Activated CD4-positive, alpha-beta T cell treated with anti-CD3 and anti-CD28 coated beads, Interleukin-2, amount 50 U/mL, for 1 hour (primary cell): Measurements from ENCODE around the gene EXOC6B.

ENCODE experiments used
- DNase-seq: peaks from one replicate; pipeline ENCODE4 v3.0.0-alpha.2; 2020

The EXOC6B gene

DNA sequence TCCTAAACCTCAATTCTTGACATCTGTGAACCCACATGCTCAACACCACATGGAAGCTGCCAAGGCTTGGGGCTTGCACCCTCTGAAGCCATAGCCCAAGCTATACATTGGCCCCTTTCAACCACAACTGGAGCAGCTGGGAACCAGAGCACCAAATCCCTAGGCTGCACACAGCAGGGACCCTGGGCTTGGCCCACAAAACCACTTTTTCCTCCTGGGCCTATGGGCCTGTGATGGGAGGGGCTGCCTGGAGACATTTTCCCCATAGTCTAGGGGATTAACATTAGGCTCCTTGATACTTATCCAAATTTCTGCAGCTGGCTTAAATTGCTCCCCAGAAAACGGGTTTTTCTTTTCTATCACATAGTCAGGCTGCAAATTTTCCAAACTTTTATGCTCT is 40.3 kb downstream of the EXOC6B start:
- DNase-seq, result no peak

GRCh38 chr2:72782520-72782919 is 43.3 kb downstream of the EXOC6B start:
- no peak for DNase-seq

- DNase-seq, result no peak
Measured at GRCh38 chr2:72781480-72781879, 44.4 kb downstream of the EXOC6B start.

GRCh38 chr2:72780477-72780876 is 45.4 kb downstream of the EXOC6B start:
- no peak for DNase-seq

DNA sequence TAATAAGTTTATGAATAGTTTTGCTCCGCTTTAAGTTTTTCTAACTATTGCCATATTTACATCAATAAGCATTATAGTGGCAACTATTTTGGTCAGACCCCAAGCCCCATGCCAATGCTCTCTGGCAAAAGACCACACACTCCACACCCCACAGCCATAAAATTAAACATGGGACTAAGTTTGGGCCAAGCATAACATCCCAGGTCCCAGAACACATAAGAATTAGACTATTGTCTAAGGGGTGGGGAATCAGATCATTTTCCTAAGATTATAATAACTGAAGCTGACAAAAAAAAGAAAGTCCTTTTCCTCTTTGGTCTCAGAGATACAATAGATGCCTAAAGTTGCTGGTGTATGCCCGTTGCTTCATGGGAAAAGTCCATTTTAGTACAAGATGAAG is 46.3 kb downstream of the EXOC6B start:
- no peak for DNase-seq

DNA sequence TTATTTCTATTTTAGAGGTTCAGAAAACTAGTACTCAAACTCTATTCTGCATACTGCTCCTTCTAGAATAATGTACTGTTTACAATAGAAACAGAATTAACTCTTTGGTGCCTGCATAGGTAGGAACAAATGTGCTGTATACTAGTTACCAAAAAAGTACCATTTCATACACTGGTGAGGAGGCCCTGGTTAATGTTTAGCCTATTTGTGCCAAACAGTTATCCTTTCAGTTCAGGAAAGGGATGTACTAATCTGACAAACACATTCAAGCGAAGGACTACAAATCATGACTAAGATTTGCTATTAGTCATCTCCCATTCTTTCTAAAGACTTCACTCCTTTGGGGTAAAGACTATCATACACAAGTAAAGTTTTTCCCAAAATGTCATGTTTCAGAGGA is 47.4 kb downstream of the EXOC6B start:
- DNase-seq, result no peak

DNA sequence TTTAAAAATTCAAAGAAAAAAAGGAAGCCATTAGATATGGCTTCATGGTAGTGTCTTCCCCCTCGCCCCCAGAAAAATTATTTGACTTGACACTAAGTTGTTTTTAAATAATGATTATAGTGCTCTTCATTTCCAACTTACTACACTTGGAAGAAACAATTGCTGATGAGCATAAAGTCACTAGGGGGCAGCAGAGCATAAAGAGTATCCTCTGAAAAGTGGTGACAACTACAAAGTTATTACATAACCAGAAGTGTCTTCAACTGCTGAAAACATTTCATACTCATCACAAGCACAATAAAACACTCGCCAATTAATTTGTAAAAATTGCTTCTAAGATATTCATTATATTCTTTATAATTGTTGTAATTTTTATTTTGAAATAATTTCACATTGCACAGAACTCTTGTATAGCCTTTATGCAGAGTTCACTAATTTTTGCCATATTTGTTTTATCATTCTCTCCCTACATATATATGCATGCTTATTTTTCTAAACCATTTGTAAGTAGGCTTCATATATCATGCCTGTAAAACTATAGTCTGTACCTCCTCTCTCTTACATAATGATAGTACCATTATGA is 54.9 kb downstream of the EXOC6B start:
- DNase-seq, result peak; percentile 41

DNA sequence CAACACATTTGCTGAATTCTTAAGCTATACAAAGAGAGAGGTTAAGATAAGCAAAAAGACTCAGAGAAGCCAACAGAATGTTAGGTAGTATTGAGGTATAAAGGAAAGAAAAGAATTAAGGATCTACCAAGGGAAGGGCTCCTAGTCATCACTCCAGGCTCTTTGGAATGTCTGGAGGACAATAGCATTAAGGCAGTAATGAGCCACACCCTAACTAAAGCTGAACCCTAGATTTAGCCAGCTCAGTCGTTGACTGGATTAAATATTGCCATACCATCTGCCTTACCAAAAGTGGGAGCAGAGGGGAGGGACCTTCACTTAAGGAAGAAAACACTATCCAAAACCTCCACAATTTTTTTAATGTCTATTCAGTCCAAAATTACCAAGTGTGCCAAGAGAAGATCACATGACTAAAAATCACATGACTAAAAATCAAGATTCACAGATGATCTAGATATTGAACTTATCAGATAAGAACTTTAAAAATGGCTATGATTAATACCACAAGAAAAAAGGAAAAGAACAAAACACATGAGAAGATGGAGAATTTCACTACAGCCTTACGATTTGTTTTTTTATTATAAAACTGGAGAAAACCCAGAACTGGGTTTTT is 59.7 kb downstream of the EXOC6B start:
- DNase-seq, result no peak

DNA sequence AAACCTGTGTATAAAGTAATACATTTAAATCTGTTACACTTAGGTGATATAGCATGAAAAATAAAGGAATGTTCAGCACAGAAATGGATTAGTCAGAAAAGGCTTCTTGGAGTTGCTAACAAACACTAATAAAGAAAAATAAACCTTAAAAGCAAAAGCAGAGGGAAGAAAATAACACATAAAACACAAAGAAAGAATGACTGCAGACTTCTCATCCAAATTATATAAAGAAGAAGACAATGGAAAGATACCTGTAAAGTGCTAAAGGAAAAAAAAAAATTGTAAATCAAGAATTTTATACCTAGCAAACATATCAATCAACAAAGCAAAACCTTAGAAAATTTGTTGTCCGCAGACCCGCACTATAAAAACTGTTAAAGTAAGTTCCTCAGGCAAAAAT is 63.6 kb downstream of the EXOC6B start:
- DNase-seq, result no peak

GRCh38 chr2:72759755-72760154 is 66.1 kb downstream of the EXOC6B start:
- DNase-seq, result no peak

DNA sequence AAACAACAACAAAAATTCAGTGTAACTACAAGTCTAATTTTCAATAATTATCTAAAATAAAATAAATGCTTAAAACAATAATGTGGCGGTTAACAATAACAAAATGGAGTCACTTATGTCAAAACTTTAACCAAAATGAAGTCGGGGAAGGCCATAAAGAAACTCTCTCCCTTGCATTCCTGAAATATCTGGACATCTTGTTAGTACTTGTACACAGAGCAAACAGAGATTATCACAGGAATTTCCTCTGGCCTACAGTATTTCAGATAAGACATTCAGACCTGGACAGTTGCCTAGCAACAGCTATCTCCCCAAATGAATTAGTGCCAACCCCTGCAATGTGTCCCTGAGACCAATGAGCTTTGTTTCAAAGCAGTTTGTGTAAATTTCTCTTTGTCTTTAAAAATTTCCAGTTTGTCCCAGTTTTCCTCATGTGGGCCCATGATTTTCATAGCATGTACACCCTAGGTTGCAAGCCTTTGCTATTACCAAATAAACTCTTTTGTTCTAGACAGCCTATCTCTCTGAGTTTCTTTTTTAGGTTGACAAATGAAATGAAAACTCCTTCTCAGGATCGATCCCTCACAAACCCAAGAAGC is 68.6 kb downstream of the EXOC6B start:
- no peak for DNase-seq

GRCh38 chr2:72755647-72756423 is 70.0 kb downstream of the EXOC6B start:
- no peak for DNase-seq

- DNase-seq, result no peak
Measured at GRCh38 chr2:72754628-72755320, 71.1 kb downstream of the EXOC6B start.

DNA sequence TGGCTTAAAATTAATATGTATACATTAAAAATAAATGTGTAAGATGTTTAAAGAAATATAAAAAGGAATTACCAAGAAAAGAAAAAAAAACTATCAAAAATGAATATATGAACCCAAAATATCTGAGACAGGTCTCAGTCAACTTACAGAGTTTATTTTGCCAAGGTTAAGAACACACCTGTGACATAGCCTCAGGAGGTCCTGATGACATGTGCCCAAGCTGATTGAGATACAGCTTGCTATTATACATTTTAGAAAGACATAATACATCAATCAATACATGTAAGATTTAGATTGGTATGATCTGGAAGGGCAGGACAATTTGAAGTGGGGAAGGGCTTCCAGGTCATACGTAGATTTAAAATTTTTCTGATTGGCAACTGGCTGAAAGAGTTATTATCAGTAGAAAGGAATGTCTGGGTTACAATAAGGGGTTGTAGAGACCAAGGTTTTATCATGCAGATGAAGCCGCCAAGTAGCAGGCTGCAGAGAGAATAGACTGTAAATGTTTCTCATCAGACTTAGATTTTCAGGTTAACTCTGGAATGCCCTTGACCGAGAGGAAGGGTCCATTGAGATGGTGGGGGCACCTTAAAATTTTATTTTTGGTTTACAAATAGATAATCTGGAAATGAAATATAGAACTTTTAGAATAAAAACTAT is 74.7 kb downstream of the EXOC6B start:
- no peak for DNase-seq

DNA sequence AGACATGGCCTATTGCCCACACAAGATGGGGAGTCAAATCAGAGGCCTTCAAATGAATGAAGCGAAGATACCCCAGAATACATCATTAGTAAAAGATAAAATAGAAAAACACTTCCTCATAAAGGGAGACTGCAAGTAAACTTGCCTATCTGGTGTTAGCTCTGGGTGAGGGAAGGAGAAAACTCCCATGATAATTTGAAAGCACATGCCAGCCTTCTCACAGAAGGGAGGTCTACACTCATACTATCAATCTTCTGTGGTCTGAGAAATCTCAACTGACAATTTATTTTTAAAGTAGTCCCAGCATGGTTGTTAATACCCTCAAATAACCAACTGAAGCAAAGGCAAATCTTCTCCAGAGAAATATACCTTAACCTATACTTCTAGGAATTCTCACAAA is 75.4 kb downstream of the EXOC6B start:
- DNase-seq, result no peak

DNA sequence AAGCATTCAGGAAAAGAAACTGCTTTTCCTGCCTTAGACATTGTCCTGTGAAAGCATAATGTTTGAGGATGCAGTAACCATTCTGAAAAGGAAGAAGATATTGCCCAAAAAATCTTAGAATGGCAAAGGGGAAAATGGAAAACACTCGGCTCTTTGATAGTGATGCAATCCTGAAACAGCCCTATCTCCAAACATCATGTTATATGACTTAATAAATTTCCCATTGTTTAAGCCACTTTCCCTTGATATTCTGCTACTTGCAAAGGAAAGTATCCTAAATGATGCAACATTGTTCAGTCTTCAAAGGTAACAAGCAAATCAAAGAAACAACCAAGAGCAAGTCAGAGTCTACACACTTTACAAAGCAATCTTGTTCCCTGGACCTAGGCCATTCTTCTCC is 78.5 kb downstream of the EXOC6B start:
- DNase-seq, result no peak

GRCh38 chr2:72745679-72746368 is 80.0 kb downstream of the EXOC6B start:
- no peak for DNase-seq

- DNase-seq, result no peak
Measured at GRCh38 chr2:72744049-72744448, 81.8 kb downstream of the EXOC6B start.

GRCh38 chr2:72743481-72743880 is 82.4 kb downstream of the EXOC6B start:
- no peak for DNase-seq

GRCh38 chr2:72738096-72738495 is 87.7 kb downstream of the EXOC6B start:
- DNase-seq, result no peak

DNA sequence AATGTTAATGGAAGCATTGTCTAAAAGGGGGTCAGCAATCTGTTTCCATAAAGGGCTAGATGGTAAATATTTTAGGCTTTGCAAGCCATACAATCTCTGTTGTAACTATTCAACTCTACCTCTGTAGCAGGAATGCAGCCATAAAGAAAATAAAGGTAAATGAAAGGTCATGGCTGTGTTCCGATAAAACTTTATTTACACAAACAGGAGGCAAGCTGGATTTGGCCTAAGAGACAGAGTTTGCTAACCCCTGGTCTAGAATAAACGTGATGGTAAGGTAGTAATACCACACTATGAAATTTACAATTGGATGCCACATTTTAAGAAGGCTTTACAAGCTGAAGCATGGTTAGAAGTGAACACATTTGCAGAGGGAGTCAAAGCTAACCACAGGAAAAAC is 91.4 kb downstream of the EXOC6B start:
- DNase-seq, result no peak

DNA sequence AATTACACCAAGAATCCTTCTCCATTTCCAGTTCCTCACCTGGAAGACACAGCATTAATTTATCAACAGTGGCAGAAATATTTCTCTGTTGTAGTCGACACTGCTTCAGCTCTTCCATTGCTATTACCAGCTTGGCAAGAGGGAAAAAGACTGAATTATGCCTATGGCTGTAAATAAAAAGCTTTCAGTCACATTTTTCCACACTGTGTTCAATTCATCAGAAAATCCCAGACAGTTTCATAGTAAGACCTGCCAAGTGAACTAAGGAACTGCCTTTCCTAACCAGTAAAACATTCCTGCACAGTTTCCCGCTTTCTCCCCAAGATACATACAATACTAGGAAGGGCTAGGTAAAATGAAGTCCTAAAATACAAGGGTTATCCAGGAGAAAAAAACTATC is 94.7 kb downstream of the EXOC6B start:
- no peak for DNase-seq
